Cardiac muscle cell (in vitro differentiated cells and primary cell): Measurements from ENCODE around the gene PROC. TPM values are rescaled to one million over a fixed set of nuclear protein-coding genes. Genes with fewer than 3 reads are reported as not detected.

Experiments
- DNase-seq, 2 donors: peaks; one replicate each; pipeline versions ENCODE4 v3.0.0 to v3.0.0-alpha.2; 2010 to 2017; ENCODE audit warnings: low read depth in 1 of 2, low spot score in 1 of 2
- H3K27ac ChIP-seq: fragments of 200-600 bp; sonication (generic); 2 replicates; pipeline ENCODE4 v1.5.1; 2016
- H3K27me3 ChIP-seq: fragments of 200-600 bp; sonication (generic); 2 replicates; pipeline ENCODE4 v1.6.0; 2016; ENCODE audit warnings: control low read depth
- H3K36me3 ChIP-seq: fragments of 200-600 bp; sonication (generic); 2 replicates; pipeline ENCODE4 v1.5.1; 2016; ENCODE audit warnings: control low read depth
- H3K4me1 ChIP-seq: fragments of 200-600 bp; sonication (generic); 2 replicates; pipeline ENCODE4 v1.8.1; 2017; ENCODE audit warnings: low read depth, mild to moderate bottlenecking, mixed run types
- H3K4me3 ChIP-seq: fragments of 200-600 bp; sonication (generic); 2 replicates; pipeline ENCODE4 v1.5.1; 2016; ENCODE audit warnings: mild to moderate bottlenecking
- H3K9me3 ChIP-seq: fragments of 200-600 bp; sonication (generic); 2 replicates; pipeline ENCODE4 v1.5.1; 2017; ENCODE audit warnings: low read depth, mild to moderate bottlenecking, control low read depth
- polyA plus RNA-seq: library from polyadenylated mRNA; unstranded; fragments of >200 nt; fragmentation: Nextera tagmentation; extraction: Ambion mirVana; gene quantifications from 2 replicates; pipeline ENCODE4 v1.2.1, GENCODE V29; 2016
- total RNA-seq: library from RNA; depleted of rRNA; stranded (reverse); fragments of >200 nt; gene quantifications from 2 replicates; pipeline ENCODE4 v1.2.3, GENCODE V29; 2016
- TF ChIP-seq, protein P1 (sequence below): IDR thresholded peaks from 2 replicates; pipeline ENCODE4 v1.5.1; 2012; ENCODE audit warnings: low read depth, mild to moderate bottlenecking, low read length

The PROC gene
- total and polyA plus RNA-seq, 2 experiments from 2014 or later, result not detected

DNA sequence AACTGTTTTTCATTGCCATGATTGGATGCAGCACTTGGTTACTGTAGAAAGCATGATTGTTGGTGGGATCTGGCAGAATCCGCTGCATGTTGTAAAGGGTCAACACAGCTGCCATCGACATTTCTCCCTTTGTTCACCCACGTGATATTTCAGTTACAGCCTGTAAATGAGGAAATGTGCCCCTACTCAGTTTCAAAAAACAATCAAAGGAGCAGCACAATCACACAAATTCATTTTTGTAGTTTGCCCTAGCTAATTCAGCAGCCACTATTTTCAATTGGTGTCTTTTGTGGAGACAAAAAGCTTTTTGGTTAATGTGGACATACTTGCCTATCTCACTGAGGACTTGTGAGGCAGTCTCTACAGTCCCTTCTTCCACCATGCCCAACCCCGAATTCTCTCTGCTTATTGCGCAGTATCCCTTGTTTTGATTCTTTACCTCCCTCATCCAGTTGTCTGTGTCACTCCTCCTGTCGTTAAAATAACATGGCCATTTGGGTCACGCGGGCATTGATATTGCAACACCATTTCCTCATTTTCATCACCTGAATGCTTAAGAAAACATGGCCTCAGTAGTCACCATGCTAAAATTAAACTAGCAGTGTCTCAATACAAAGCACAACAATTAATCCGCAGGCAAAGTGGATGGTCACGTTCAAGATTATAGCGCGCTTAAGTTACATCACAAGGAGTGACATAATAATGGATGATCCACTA, 6.4 kb upstream of the PROC start:
- Histone ChIP-seq H3K27me3 (peaks cover 9% of the 10 kb centered on the region), H3K4me1 (peaks cover 8% of the 10 kb centered on the region), H3K36me3 (no peaks in the 10 kb centered on the region), H3K9me3 (no peaks in the 10 kb centered on the region), H3K27ac (no peak overlapping the region), H3K4me3 (no peak overlapping the region)
- no peak for DNase-seq
- TF ChIP-seq, protein P1, sequence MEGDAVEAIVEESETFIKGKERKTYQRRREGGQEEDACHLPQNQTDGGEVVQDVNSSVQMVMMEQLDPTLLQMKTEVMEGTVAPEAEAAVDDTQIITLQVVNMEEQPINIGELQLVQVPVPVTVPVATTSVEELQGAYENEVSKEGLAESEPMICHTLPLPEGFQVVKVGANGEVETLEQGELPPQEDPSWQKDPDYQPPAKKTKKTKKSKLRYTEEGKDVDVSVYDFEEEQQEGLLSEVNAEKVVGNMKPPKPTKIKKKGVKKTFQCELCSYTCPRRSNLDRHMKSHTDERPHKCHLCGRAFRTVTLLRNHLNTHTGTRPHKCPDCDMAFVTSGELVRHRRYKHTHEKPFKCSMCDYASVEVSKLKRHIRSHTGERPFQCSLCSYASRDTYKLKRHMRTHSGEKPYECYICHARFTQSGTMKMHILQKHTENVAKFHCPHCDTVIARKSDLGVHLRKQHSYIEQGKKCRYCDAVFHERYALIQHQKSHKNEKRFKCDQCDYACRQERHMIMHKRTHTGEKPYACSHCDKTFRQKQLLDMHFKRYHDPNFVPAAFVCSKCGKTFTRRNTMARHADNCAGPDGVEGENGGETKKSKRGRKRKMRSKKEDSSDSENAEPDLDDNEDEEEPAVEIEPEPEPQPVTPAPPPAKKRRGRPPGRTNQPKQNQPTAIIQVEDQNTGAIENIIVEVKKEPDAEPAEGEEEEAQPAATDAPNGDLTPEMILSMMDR, result no peak

DNA sequence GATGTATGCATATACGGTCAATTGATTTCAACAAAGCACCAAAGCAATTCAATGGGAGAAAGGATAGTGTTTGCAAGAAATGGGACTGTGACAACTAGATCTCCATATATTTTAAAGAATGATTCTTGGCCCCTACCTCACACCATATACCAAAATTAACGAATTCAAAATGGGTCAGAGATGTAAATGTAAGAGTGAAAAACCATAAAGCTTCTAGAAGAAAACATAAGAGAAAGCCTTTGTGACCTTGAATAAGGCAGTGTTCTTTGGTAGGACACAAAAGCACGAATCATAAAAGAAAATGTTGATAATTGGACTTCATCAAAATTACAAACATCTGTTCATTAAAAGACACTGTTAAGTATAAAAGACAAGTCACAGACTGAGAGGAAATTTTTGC, 5.0 kb upstream of the PROC start:
- Histone ChIP-seq H3K4me3 (no peak overlapping the region), H3K27ac (no peak overlapping the region), H3K36me3 (no peaks in the 10 kb centered on the region), H3K27me3 (peaks cover 18% of the 10 kb centered on the region), H3K4me1 (peaks cover 8% of the 10 kb centered on the region), H3K9me3 (no peaks in the 10 kb centered on the region)
- no peak for DNase-seq
- TF ChIP-seq, protein P1, result no peak

DNA sequence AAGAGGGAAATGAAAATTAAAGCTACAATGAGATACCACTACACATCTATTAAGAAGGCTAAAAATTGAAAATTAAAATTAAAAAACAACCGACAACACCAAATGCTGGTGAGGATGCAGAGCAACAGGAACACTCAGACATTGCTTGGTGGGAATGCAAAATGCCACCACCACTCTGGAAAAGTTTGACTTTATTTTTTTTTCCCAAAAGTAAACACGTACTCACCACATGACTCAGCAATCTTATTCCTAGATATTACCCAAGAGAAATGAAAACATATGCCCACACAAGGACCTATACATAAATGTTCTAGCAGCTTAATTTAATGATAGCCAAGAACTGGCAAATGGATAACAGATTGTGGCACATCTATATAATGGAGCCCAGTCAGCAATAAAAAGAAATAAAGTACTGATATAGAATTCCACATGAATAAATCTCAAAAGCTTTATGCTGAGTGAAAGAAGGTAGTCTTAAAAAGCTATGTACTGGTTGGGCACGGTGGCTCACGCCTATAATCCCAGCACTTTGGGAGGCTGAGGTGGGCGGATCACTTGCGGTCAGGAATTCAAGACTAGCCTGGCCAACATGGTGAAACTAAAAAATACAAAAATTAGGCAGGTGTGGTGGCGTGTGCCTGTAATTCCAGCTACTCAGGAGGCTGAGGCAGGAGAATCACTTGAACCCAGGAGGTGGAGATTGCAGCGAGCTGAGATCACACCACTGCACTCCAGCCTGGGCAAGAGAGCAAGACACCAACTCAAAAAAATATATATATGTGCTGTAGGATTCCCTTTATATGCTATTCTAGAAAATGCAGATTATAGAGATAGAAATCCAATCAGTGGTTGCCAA, 4.2 kb upstream of the PROC start:
- H3K36me3 ChIP-seq, result no peaks in the 10 kb centered on the region
- no peak overlapping the region for H3K27ac ChIP-seq
- DNase-seq, result peak in 1 of 2 donors; percentile 59
- TF ChIP-seq, protein P1, result no peak
- no peak overlapping the region for H3K4me3 ChIP-seq
- no peaks in the 10 kb centered on the region for H3K9me3 ChIP-seq
- peaks cover 8% of the 10 kb centered on the region for H3K4me1 ChIP-seq
- H3K27me3 ChIP-seq, result peaks cover 18% of the 10 kb centered on the region

DNA sequence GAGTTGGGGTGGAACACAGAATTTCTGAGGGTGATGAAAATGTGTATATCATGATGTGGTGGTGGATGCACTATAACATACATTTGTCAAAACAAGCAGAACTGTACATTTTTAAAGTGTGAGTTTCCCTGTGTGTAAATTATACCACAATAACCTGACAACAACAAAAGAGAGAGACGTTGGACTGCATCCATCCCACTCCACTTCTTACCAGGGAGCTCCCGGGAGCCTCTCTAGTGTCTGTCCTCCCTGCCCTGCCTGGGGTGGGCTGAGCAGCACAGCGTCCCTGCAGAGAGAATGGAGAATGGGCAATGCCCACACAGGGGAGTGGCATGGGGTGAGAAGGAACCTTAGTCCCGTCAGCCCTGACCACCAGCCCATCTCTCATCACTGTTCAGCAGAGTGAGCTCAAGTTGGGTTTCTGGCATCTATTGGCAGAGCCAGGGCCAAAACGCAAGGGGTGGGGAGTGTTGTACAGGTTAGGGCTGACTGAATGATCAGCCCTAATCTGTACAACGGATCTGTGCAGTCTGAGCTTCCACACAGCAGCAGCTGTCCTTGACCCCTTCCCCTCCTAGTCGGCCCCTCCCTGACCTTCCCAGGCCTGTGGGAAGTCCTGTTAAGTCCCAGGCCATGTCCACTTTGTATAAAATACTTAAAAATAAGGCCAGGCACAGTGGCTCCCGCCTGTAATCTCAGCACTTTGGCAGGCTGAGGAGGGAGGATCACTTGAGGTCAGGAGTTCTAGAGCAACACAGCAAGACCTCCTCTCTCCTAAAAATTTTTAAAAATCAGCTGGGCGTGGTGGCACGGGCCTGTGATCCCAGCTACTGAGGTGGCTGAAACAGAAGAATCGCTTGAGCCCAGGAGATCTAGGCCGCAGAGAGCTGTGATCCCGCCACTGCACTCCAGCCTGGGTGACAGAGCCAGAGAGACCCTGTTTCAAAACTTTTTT, 3.3 kb upstream of the PROC start:
- H3K9me3 ChIP-seq, result no peaks in the 10 kb centered on the region
- DNase-seq, result no peak
- H3K4me1 ChIP-seq, result peaks cover 8% of the 10 kb centered on the region
- H3K4me3 ChIP-seq, result no peak overlapping the region
- no peaks in the 10 kb centered on the region for H3K36me3 ChIP-seq
- TF ChIP-seq, protein P1, result no peak
- H3K27me3 ChIP-seq, result peaks cover 18% of the 10 kb centered on the region
- no peak overlapping the region for H3K27ac ChIP-seq
